ENCODE data around the gene G6PC1.
"Not testable (repeated sequence)": the region's sequence is repeated elsewhere in the genome, so short reads cannot be mapped to it uniquely, and the experiment has no call there.

G6PC1 gene

DNA sequence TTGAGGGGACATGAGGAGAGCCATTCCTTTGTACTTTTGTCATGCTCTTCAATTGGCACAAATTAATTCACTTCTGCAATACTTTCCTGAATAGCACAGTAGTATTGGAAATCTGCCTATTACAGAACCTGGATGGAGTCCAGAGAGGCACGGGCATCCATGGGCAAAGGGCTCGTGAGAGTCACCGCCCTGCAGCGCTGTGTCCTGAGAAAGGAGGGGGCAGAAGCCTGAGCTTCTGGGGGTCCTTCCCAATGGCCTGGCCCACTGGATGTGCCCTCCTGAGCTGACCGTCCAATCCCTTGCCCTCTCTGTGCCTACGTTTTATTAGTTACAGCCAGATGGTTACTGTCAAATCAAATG is 3.5 kb downstream of the G6PC1 start:
- DNase-seq: no peak

DNA sequence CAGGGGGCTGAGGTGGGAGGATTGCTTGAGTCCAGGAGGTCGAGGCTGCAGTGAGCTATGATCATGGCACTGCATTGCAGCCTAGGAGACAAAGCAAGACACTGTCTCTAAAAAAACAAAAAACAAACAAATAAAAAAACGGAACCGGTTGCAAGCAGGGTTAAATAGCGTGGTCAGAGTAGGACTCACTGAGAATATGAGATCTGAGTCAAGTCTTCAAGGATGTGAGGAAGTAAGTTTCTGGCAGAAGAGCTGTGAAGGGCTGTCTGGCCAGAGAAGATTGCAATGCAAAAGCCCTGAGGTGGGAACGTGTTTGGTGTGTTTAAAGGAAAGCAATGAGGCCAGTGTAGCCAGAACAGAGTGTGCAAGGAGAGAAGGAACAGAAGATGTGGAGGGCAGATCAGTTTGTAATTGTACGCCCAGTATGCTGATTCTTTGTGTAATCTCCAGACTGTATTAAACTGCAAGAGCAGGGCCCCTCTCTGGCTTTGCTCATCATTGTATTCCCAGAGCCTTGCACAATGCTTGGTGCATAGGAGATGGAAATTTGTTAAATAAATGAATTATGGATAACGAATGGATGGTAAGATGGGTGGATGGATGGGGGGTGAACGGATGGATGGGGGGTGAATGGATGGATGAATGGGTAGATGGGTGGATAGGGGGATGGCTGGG is 6.3 kb downstream of the G6PC1 start:
- no peak for DNase-seq

DNA sequence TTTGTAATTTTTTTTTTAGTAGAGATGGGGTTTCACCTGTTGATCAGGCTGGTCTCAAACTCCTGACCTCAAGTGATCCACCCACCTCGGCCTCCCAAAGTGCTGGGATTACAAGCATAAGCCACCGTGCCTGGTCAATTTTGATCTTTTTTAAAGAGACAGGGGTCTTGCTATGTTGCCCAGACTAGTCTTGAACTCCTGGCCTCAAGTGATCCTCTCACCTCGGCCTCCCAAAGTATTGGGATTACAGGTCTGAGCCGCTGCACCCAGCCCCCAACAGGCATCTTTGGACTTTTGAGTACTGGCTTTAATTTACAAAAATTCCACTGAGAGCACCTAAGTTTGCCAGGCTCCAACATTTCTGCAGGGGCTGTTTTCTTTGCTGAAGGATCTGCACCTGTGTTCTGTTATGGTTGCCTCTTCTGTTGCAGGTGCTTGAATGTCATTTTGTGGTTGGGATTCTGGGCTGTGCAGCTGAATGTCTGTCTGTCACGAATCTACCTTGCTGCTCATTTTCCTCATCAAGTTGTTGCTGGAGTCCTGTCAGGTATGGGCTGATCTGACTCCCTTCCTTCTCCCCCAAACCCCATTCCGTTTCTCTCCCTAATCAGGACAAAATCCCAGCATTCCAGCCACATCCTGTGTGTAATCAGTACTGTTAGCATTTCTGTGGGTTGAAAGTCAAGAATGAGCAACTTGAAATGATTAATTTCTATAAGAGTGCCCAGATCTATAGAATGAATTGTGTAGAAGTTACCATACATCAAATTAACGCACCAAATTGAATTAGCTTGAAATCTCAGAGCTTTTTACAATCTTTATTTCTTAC is 8.5 kb downstream of the G6PC1 start:
- no peak for DNase-seq

DNA sequence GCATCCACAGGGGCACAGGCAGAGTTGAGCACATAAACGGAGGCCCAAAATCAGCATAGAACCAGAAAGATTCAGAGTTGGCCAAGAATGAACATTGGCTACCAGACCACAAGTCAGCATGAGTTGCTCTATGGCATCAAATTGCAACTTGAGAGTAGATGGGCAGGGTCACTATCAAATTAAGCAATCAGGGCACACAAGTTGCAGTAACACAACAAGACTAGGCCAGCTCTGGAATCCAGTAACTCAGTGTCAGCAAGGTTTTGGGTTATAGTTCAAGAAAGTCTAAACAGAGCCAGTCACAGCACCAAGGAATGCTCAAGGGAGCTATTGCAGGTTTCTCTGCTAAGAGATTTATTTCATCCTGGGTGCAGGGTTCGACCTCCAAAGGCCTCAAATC is 12.9 kb downstream of the G6PC1 start:
- no peak for DNase-seq

DNA sequence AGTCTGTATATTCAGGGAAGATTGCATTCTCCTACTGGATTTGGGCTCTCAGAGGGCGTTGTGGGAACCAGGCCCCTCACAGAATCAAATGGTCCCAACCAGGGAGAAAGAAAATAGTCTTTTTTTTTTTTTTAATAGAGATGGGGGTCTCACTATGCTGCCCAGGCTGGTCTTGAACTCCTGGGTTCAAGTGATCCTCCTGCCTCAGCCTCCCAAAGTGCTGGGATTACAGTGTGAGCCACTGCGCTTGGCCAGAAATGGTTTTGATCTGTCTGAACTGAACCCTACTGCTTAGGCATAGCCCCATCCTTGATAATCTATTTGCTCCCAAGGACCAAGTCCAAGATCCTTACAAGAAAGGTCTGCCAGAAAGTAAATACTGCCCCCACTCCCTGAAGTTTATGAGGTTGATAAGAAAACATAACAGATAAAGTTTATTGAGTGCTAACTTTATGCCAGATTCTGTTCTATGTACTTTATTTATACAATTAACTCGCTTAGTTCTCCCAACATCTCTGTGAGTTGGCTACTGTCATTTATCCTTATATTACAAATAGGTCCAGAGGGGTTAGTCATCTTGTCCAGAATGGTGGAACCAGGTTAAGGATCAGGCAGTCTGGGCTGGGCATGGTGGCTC is 13.5 kb downstream of the G6PC1 start:
- DNase-seq: no peak

DNA sequence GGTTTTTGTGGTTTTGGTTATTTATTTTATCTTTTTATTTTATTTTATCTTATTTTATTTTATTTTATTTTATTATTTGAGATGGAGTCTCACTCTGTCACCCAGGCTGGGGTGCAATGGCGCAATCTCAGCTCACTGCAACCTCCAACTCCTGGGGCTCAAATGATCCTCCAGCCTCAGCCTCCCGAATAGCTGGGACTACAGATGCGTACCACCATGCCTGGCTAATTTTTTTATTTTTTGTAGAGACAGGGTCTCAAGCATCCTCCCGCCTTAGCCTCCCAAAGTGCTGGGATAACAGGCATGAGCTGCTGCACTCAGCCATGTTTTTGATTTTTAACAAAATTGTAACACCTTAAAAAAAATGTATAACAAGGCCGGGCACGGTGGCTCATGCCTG is 14.7 kb downstream of the G6PC1 start:
- DNase-seq: not testable (repeated sequence)

DNA sequence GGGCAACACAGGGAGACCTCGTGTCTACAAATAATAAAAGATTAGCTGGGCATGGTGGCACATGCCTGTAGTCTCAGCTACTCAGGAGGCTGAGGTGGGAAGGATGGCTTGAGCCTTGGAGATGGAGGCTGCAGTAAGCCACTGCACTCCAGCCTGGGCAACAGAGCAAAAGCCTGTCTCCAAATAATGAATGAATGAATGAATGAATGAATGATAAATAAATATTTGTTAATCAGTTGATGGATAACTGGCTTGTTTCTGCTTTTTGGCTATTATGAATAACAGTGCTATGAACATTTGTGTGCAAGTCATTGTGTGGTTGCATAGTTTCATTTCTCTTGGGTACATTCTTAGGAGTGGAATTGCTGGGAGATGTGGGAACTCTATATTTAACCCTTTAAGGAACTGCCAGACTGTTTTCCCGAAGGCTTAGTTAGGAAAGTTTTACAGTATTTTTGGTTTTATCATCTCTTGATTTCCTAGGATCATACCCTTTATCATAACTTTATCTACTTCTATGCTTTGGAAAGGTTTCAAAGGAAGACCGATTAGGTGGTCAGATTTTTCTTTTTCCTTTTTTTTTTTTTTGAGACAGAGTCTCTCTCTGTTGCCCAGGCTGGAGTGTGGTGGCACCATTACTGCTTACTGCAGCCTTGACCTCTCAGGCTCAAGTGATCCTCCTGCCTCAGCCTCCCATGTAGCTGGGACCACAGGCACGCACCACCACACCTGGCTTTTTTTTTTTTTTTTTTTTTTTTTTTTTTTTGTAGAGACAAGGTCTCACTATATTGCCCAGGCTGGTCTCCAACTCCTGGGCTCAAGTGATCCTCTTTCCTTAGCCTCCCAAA is 16.0 kb downstream of the G6PC1 start:
- DNase-seq: not testable (repeated sequence)

DNA sequence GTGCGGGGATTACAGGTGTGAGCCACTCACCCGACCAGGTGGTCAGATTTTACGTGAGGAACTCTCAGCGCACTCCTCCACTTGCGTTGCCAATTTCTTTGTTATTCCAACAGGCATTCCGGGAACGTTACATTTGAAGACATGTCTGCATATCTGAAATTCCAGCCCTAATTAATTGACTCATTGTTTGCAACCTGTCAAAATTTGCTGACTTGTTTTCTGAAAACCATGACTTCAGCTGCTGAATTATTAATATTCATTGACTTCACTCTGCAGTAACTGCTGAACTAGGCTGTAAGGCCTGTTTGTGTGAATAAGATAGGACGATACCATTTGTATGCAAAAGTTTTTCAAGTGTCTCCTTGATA is 16.6 kb downstream of the G6PC1 start:
- no peak for DNase-seq

DNA sequence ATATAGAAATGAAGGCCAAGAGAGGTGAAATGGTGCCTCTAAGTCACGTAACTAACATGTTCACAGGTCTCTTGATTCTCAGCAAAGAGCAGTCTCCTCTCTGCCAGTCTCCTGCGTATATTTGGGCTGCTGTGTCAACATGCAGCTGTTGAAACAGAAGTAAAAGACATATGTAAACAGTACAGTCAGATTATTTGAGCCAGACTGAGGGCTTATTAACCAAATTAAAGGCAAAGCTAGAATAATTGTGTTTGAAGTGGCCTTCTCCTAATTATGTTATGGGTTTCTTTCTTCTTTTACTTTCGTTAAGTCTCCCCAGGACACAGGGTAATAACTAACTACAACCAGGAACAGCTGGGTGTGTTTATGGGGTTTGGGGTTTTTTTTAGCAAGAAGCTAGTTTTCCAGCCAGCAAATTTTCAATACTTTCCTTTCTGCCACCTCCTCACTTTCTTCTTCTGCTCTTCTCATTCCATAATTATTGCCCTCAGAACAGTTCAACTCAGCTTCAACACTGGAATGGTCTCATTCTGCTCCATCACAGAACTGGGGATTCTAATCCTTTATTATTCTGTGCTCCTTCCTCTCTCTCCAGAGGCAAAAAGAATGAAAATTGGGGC is 18.4 kb downstream of the G6PC1 start:
- no peak for DNase-seq

DNA sequence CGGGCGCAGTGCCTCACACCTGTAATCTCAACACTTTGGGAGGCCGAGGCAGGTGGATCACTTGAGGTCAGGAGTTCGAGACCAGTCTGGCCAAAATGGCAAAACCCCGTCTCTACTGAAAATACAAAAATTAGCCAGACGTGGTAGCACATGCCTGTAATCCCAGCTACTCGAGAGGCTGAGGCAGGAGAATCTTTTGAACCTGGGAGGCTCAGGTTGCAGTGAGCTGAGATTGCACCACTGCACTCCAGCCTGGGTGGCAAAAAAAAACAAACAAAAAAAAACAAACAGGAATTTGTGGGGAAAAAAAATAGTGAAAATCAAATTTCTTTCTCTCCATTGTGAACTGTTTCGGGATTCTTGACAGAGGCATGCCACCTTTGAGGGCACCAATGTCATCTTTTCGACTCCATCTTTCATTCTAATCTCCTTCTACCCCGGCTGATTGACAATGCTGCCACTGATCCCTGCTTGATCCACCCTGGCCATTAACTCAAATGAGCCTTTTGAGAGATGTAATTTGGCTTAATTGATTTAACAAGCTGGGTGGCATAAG is 19.0 kb downstream of the G6PC1 start:
- not testable (repeated sequence) for DNase-seq

DNA sequence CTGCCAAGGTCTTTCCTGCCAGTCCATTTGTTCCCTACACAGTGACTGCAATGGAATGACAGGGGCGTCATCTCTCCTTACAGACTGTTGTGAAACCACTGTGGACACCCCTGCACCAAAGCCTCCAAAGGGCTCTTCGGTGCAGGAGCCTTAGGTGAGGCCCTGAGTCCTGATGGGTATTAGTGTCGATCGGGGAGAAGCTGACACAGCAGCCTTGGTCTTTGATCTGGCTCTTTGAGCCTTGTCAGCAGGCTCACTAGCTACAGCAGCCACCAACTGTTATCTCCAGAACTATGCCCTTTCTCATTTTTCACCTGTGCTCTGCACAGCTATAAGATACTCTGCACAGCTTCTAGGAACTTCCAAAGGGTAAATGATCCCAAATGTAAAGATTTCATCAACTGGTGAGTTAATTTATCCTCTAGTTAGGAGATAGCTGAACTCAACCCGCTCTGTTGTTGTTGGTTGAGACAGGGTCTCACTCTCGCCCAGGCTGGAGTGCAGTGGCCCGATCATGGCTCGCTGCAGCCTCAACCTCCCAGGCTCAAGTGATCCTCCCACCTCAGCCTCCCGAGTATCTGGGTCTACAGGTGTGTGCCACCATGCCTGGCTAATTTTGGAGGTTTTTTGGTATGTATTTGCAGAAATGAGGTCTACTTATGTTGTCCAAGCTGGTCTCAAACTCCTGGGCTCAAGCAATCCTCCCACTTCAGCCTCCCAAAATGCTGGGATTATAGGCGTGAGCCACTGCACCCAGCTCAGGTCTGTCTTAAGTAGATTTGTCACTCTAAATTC is 19.7 kb downstream of the G6PC1 start:
- DNase-seq: no peak

DNA sequence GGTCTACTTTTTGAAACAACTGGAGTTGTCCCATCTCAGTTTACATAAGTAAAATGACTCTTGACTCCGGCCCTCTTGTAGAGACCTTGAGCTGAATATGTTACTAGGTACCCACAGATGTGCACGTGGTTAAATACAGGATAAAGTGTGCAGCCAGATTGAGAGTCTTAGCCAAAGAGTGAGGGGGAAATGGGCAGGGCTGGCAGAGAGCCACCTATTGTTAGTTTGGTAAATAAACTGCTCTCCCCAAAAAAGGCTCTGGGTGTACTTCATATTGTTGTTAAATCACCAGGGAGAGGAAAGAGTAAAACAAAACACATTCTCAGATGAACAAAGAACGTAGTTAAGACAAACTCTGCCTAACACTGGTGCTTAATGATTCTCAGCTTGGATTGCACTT is 20.3 kb downstream of the G6PC1 start:
- DNase-seq: no peak

DNA sequence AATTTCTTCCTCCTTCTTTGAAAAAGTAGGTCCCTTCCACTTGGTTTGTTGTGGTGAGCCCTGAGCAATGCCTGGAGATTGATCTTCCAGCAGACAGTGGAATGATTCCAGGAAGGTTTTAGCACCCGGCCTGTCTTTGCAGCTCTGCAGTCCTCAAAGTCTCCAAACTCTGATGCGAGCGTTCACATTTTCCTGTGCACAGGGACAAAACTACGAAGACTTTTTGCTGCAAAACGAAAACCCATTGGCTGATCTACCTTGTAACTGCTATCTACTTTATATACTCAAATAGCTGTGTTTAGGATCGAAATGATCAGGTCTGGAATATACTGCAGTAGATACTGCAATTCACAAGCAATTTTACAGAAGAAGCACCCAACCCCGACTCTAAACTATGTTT is 21.7 kb downstream of the G6PC1 start:
- no peak for DNase-seq

DNA sequence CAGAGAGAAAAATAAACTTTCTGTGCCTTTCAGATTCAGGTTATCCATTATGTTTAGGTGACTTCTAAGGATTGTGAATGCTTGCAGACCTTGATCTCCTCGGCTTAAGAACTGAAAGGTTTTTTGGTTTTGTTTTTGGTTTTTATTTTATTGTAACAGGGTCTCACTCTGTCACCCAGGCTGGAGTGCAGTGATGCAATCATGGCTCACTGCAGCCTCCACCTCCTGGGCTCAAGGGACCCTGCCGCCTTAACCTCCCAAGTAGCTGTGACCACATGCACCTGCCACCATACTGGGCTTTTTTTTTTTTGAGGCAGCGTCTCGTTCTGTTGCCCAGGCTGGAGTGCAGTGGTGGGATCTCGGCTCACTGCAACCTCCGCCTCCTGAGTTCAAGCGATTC is 22.9 kb downstream of the G6PC1 start:
- DNase-seq: not testable (repeated sequence)

DNA sequence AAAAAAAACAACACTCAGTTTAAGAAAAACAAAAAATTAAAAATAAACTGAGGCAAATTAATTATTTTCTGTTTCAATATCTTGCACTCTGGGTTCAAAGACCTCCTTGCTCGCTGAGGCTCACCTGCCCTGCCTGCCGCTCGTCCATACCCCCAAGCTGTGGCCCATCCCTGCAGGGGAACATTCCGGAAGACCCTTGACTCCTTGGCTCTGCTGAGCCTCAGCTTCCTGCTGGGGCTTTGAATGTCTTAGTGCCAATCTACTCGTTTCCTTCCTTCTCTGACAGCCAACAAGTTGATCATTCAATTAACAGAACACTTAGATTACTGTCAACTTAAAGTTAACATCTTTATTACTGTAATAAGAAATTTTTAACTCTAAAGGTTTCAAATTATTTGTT is 24.3 kb downstream of the G6PC1 start:
- DNase-seq: no peak

DNA sequence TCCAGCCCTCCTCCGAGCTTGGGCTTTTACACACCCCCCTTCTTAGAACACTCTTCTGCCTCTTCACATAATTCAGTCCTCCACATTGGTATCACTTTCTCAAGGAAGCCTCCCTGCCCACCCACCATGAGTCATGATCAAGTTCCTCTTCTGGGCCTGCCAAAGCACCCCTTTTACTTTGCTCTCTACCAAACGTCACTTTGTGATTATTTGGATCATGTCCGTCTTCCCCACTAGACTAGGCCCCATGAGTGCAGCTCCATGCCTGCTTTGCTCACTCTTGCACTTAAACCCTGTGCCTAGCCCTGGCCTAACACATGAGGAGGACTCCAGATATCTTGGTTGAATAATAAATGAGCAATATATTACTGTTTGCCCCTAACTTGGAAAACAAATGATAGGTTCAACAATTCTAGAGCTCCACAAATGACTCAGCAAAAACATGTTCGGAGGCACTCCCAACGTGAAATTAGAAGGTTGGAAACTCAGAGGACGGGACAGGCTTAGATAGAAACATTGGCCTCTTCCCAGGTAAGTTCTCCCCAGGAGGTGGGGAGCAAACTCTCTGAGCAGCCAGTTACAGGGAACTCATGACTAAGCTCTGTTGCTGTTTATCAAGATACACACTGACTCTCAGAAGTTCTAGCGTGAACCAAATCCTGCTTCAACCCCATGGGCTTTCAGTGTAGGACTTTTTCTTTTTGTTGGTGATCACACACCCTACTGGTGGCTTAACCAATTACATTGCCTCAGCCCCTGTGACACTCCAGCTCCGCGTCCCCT is 28.3 kb downstream of the G6PC1 start:
- DNase-seq: peak; percentile 91 to 96

DNA sequence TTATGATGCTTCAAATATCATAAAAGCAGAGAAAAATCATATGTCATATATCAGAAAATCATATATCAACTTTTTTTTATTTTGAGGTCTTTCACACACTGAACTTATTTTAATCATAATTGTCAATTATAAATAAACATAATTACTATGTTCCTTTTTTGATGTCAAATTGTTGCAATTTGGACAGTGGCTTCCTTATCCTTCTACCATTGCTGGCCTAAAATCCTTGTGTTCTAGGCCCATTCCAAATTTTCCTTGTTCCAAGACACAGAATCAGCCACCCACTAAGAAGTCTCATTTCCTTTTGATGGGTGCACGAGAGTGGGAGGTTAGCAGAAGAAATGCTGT is 28.9 kb downstream of the G6PC1 start:
- DNase-seq: no peak

DNA sequence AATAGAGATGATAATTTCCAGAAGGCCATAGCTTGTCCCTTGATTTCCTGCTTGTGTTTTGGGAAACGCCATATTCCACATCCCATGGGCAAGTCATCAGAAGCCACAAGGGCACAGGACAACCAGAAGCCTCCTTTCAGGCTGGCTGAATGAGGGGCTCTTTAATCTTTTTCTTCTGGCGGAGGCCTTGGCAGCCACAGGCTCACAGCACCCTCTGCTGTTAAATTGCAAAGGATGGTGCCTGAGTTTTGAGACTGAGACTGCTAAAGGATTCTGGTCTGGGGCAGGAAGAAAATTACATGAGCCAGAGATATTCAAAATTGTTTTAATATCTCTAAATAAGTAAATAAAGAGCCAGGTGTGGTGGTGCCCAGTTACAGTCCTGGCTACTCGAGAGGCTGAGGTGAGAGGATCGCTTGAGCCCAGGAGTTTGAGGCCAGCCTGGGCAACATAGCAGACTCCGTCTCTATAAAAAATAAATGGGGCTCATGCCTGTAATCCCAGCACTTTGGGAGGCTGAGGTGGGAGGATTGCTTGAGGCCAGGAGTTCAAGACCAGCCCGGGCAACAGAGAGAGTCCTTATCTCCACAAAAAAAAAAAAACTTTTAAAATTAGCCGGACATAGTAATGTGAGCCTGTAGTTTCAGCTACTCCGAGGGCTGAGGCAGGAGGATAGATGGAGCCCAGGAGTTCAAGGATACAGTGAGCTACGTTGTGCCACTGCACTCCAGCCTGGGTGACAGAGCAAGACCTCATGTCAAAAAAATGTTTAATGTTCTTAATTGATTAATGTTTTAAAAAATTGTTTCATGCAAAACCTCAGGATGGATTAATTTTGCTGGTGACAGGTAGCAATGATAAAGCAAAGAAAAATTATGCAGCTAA is 37.4 kb downstream of the G6PC1 start:
- DNase-seq: peak; percentile 19 to 51

DNA sequence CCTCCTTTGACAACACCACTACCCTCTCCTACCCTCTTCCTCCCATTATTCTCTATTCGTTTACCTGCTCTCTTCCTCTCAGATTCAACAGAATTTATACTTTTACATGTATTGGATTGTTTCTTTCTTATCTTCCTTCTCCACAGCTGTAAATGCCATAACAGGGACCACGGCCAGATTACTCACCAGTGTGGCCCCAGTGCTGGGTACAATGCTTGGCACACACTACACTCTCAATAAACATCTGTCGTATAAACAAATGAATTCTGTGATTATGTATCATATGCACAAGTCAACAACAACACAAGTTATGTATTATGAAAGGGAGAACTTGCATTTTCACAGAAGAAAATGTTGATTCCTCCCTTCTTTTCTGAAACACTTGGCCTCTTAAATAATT is 43.6 kb downstream of the G6PC1 start:
- no peak for DNase-seq

DNA sequence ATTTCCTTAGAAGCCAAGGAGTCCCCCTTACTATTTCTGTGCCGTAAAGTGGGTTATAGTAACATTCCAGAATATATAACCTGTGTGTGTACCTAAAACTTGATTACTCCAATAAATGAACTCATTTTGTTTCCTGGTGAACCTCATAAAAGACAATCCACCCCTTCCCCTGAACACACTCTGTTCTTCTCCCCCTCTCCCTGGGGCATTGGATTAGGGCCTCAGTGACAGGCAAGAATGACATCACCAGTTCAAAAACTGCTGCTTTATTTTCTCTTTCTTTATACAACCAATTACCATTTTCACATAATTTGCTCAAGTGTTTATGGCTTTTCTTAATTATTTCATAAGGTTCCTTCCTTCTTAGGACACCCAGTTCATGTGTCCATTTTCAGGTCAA is 46.2 kb downstream of the G6PC1 start:
- DNase-seq: no peak
